ENCODE measurements around the gene ESF1.

ESF1 gene

DNA sequence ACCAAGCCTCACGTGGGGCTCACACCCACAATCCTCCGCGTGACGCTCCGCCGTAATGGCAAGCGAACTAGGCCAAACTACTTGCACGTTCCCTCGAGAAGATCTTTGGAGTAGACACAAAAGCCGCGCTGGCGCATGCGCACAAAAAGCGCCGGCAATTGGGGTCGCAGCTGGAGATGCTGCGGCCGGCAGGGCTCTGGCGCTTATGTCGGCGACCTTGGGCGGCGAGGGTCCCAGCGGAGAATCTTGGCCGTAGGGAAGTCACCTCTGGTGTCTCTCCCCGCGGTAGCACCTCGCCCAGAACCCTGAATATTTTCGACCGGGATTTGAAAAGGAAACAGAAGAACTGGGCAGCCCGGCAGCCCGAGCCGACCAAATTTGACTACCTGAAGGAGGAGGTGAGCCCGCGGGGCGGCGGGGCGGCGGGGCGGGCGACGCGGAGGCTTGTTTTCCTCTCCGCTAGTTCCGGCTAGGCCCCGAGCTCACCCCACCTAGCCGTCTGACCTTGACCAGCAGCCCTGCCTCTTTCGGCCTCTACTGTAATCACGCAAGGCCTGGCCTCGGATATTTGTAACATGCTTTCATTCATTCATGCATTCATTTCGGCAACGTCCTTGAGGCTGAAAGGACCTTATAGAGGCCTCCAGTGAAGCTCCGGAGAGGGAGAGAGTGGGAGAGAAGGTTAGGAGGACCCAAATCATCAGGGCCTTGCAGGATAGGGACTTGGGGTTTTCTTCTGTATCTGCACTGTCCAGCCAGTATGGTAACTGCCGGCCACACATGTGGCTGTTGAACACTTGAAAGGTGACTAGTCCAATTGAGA lies at the start of gene ESF1, which contains the start of gene NDUFAF5:
Gene ESF1, minus strand, starts transcription at position 27 of the 823 bp plus-strand sequence. CDS start 1,779 bp downstream, outside the sequence.
Gene NDUFAF5, plus strand, starts transcription at position 136 of the 823 bp plus-strand sequence. Its CDS starts 41 bp downstream, at position 177.
- DNase-seq = peak; percentile 85 to 93

DNA sequence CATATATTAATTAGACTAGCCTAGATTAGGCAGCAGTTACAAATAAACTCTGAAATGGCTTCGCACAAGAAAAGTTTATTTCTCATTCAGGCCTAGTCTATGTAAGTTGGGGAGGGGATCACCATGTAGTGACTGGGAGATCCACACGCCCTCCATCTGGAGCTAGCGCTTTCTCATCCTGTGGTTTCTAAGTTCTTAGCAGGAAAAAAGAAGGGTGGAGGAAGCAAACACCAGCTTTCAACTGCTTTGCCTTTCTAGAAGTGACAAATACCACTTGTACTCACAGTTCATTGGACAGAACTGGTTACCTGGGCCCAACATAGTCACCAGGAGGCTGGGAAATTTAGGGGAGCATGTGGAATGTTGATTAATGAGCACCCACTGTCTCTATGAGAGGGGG lies 46.8 kb upstream of the ESF1 start:
- no peak for DNase-seq

- no peak for DNase-seq
Measured at GRCh38 chr20:13825465-13825864, 40.7 kb upstream of the ESF1 start.

DNA sequence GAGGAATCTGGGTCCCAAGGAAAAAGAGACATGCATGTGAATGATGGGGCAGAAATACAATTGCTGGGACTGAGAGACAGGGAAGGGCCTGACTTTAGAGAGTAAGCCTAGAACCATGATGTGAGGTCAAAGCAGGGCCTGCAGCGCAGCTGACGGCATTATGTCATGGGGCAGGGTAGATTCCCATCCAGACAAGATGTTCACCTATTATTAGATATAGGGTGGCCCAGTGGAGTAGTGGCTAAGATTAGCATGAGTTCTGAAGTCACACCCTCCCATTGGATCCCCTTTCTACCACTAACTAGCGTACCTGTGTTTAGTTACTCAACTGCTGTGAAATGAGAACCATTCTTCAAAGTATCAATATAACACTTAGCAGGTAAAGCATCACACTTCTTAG lies 39.7 kb upstream of the ESF1 start:
- no peak for DNase-seq

DNA sequence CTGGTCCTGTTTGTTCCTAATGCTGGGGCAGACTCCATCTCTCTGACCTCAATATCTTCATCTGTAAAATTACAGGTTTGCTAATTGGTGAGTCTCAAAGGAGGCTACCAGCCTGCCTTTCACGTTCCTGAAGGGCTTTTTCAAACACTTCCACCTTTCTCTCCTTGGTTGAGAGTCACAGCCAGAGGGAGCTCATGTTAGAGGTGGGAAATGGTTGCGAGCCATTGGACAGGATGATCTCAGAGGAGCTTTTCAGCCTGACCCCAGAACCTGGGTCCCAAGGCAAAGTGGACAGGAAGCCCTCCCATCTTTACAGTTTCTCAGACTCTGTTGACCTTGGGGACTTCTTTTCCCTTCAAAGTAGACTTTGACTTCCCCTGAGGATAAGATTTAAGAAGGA lies 37.7 kb upstream of the ESF1 start:
- DNase-seq = no peak

DNA sequence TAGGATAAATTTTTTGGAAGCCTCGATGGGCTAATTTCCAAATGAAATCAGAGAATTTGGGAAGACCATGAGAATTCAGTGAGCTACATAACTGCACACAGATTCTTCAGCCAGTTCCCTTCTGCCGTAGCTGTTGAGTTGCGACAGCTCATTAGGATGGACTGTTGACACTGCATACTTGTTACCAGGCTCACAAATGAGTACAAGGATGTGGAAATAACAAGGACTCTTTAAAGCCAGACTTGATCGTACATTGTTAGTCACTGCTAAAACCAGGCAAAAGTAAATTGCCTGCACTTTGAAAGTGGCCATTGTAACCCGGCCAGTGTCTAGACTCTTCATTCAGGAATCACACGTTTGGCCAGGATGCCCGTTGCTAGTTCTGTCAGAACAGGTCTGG lies 37.2 kb upstream of the ESF1 start:
- DNase-seq = no peak

DNA sequence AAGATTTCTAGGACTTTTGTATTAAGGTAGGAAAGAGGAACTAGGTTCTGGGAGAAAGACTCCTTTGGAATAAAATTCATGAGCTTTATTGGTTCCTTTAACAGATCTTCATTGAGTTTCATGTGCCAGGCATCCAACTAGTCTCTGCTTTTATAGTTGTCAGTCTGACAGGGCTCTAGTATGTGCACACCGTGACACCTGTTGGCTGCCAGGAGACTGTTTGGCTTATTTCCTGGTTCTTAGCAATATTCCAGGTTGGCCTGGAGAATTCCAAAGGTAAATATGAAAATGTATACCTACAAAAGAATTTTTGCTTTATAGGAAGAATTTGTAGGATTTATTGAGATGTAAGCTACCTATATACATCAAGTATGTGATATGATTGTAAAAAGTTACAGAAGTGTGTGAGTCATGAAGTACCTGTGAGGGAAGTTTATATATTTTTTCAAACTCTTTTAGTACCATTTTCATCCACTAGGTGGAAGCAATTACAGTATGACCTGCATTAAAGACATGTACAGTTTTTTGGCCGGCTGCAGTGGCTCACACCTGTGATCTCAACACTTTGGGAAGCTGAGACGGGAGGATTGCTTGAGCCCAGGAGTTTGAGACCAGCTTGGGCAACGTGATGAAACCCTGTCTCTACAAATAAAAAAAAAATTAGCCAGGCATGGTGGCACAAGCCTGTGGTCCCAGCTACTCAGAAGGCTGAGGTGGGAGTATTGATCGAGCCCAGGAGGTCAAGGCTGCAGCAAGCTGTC lies 35.3 kb upstream of the ESF1 start:
- DNase-seq = no peak

DNA sequence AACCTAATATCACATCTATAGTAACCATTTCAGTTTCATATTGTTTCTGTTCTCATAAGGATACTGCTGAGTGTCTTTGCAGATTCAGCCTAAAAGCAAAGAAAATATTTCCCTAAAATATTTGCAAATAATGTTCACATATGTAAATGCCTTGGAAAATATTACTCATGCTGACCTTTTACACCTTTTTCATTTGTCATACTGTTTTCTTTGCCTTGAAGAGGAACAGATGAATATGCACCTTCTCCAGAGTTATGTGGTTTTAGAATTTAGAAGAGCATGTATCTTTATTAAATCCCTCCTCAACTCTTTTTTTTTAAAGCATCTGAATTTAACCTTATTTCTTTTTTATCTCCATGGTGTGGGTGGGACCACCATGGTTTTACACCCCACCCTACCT lies 32.6 kb upstream of the ESF1 start:
- no peak for DNase-seq

GRCh38 chr20:13816757-13817156 lies 32.0 kb upstream of the ESF1 start:
- DNase-seq = no peak

- no peak for DNase-seq
Measured at GRCh38 chr20:13814672-13815071, 30.0 kb upstream of the ESF1 start.

DNA sequence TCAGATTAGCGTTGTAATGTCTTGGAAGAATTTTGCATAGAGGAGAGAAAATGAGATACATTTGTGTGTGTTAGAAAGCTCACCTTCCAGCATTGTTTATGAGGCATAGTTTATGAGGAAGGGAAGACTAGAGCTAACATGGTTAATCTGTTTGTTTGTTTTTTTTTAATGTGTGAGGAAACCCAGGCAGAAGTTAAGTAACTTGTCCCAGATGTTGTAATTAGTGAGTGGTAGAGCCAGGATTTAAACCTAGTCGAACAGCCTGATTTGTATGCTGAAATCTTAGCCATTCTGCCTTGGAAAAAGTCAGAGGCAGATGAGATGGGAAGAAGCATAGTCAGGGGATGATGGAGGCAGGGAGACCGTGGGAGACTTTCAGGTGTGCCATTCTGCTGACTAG lies 29.2 kb upstream of the ESF1 start:
- no peak for DNase-seq

GRCh38 chr20:13810446-13810845 lies 25.7 kb upstream of the ESF1 start:
- no peak for DNase-seq

GRCh38 chr20:13809855-13810254 lies 25.1 kb upstream of the ESF1 start:
- DNase-seq = no peak

GRCh38 chr20:13809373-13809772 lies 24.7 kb upstream of the ESF1 start:
- DNase-seq = no peak

DNA sequence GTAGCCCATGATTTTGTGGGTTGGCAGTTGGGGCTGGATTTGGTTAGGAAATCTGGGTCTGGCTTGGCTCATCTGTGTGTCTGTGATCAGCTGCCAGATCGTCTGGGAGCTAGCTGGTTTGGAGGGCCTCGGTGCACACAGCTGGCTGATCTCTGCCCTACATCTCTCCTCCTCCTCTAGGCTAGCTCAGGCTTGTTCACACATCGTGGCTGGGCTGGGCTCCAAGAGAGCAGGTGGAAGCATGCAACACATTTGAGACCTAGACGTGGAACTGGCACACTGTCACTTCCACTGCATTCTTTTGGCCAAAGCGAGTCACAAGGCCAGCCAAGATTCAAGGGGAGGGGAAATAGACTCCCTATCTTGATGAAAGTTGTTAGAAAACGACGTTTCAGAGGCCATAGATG lies 16.0 kb upstream of the ESF1 start:
- no peak for DNase-seq

- DNase-seq = no peak
Measured at GRCh38 chr20:13799974-13800373, 15.3 kb upstream of the ESF1 start.

DNA sequence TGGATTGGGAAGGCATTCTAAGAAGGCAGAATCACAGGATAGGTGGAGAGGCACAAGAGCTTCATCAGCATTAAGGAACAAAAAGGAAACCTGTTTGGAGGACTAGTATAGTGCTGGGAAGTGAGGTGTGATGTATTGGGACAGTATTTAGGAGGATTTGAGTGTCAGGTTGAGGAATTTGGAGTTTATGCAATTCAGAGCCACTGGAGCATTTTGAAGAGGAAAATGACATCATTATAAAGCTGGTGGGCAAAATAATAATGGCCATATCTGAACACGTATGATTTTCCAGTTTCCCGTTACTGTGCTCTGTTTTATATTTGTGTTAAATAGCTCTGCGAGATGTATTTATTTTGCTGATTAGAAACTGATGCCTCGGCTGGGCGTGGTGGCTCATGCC lies 14.3 kb upstream of the ESF1 start:
- DNase-seq = no peak

- DNase-seq = no peak
Measured at GRCh38 chr20:13794667-13795066, 9.9 kb upstream of the ESF1 start.

DNA sequence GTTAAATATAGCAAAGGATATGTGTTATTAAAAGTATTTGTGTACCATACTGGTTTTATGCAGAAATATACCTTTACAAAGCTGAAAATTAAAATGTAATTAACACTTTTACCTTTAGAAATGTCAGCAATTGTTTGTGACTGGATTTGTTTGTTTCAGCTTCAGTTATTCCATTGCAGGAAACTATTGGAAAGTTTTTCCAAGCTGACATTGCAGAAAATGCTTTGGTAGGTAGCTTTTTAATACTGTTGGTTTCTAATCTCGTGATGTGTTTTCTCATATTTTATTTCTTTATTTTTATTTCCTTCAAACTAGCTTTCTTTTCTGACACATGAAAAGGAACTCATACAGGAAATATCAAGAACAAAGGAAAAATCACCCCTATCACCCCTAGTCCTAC lies 8.3 kb upstream of the ESF1 start:
- no peak for DNase-seq

DNA sequence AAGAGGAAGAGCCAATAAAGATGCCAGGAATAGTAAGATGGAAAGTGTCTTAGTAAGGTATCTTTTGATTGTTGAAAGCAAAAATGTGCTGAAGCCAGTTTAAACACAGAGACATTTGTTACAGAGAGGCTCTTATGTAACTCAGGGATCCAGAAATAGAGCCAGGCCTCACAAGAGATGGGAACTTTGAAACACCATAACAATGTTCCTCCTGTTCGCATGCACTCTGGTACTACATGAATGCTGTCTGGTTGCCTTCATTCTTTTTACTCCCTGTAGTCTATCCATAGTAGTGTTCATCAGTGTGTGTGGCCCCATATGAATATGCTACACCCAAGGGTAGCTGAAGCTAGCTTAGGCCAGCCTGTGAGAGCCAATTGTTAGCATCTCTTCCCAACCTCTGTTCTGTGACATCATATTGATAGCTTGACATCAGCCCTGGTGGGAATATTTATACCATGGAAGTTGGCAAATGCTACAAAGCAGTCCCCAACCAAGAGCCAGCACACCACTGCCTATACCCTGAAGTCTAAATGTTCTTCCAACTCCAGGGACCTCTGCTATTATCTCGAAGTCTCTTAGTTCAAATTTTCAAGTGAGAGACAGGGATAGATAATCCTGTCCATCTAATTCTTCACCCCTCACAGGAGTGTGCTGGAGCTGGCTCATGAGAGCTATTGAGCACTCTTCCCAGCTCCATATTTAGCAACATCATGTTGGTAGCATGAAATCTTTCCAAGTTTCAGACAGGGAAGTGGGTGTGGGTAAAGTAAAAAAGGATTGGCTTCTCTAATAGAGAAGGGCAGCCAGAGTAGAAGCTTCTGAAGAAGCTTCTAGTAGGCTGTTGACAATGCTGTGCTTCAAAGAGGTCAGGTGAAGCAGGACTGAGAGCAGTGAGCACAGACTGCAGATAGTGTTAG lies 7.1 kb upstream of the ESF1 start:
- no peak for DNase-seq

GRCh38 chr20:13790708-13791107 lies 6.0 kb upstream of the ESF1 start:
- no peak for DNase-seq

DNA sequence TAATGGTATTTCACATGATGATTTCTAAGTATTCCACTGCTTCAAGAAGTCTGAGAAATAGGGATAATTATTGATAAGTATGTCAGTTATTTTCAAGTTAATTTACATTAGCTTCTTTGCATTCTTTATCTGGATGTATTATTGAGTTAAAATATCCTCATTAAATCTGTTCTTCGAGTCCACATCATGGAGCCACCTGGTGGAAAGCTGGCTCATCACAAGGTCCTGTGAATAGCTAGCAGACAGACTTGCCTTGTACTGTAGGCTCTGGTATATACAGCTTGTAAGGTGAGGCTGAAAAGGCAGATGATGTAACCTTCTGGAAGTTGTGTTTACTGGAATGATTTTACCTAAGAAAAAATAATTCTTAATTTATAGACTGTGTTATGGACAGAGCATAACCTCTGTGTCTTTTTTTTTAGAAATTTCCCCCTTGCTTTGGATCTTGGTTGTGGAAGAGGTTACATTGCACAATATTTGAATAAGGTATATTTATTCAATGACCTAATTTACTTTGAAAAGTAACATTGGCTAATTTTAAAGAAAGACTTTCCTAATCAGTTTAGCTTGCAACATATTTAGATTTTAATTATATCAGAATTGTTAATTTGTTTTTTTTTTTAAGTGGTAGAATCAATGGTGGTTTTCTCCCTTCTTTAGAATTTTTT lies 3.6 kb upstream of the ESF1 start:
- DNase-seq = peak; percentile 11 to 32
